GM23338 (cell line): Measurements from ENCODE around the gene CALML3.

Experiments
- CTCF ChIP-seq, 2 experiments: fragments of 200-600 bp in 1 of 2; sonication (generic) in 1 of 2; conservative IDR thresholded peaks; 2 replicates each; pipeline versions ENCODE4 v1.5.1 to v1.6.1; 2016 to 2017; ENCODE audit warnings: antibody characterized with exemption in 2 of 2, low read depth in 2 of 2, mild to moderate bottlenecking in 2 of 2, moderate library complexity in 1 of 2
- EZH2 ChIP-seq: fragments of 200-600 bp; sonication (generic); IDR thresholded peaks from one replicate; pipeline ENCODE4 v1.8.0; 2017; ENCODE audit warnings: antibody characterized with exemption, mild to moderate bottlenecking, low read depth; ENCODE audit not compliant: unreplicated experiment

GRCh38 chr10:5502571-5503476 is 21.9 kb upstream of the CALML3 start:
- TF ChIP-seq CTCF (conservative IDR thresholded peaks at IDR 0.05; ENCODE audit: low read depth in 2 of 2): no peak
- TF ChIP-seq EZH2: no peak
